IMR-90 (cell line): ENCODE data around the gene RBMS3.

Experiments used
- CEBPB ChIP-seq: IDR thresholded peaks from 2 replicates; pipeline ENCODE4 v1.6.1; 2012; ENCODE audit warnings: low read depth, low read length, improper control_type of control experiment
- FOS ChIP-seq: fragments of 150-350 bp; IDR thresholded peaks from 2 replicates; pipeline ENCODE4 v1.6.1; 2016; ENCODE audit warnings: low read depth, low read length
- MAFK ChIP-seq: IDR thresholded peaks from 2 replicates; pipeline ENCODE4 v1.6.1; 2012; ENCODE audit warnings: low read depth, low read length, improper control_type of control experiment
- MXI1 ChIP-seq: IDR thresholded peaks from 2 replicates; pipeline ENCODE4 v1.6.1; 2012; ENCODE audit warnings: low read depth, mild to moderate bottlenecking, low read length, moderate library complexity, borderline replicate concordance
- POLR2A ChIP-seq: IDR thresholded peaks from 2 replicates; pipeline ENCODE4 v1.6.1; 2012; ENCODE audit warnings: mild to moderate bottlenecking, low read depth, low read length
- RAD21 ChIP-seq: IDR thresholded peaks from 2 replicates; pipeline ENCODE4 v1.6.1; 2012; ENCODE audit warnings: low read length, improper control_type of control experiment
- RFX5 ChIP-seq: IDR thresholded peaks from 2 replicates; pipeline ENCODE4 v1.8.0; 2012; ENCODE audit warnings: low read depth, mild to moderate bottlenecking, low read length, moderate library complexity
- TF ChIP-seq, protein P1 (sequence below): conservative IDR thresholded peaks from 2 replicates; pipeline ENCODE4 v1.5.1; 2012; ENCODE audit warnings: mild to moderate bottlenecking, low read depth, low read length, improper control_type of control experiment
- TF ChIP-seq, protein P2 (sequence below): fragments of 150-350 bp; IDR thresholded peaks from 2 replicates; pipeline ENCODE4 v1.6.1; 2016; ENCODE audit warnings: low read depth, mild to moderate bottlenecking, low read length, moderate library complexity, borderline replicate concordance

DNA sequence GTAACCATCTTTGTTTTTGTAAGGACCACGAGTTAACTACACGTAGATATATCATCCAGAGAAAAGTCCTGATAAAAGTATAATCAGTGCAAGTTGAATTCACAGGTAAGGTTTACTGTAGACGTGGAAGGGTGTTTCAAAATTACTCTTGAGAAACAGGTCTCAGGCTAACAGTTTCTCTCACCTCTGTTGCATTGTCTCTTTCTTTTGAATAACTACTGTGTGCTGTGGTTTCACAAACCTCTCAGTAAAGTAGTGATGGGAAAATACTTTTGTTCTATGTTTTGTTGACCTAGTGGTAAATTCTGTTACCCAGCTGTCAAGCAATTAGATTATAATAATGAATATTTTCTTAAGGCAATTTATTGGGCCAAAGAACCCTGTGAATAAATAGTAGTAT, 75.2 kb downstream of the RBMS3 start:
- TF ChIP-seq, protein P1, sequence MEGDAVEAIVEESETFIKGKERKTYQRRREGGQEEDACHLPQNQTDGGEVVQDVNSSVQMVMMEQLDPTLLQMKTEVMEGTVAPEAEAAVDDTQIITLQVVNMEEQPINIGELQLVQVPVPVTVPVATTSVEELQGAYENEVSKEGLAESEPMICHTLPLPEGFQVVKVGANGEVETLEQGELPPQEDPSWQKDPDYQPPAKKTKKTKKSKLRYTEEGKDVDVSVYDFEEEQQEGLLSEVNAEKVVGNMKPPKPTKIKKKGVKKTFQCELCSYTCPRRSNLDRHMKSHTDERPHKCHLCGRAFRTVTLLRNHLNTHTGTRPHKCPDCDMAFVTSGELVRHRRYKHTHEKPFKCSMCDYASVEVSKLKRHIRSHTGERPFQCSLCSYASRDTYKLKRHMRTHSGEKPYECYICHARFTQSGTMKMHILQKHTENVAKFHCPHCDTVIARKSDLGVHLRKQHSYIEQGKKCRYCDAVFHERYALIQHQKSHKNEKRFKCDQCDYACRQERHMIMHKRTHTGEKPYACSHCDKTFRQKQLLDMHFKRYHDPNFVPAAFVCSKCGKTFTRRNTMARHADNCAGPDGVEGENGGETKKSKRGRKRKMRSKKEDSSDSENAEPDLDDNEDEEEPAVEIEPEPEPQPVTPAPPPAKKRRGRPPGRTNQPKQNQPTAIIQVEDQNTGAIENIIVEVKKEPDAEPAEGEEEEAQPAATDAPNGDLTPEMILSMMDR: no peak
- TF ChIP-seq MAFK (no peak), POLR2A (no peak), FOS (no peak), RFX5 (no peak), MXI1 (no peak), RAD21 (no peak), CEBPB (no peak)
- TF ChIP-seq, protein P2, sequence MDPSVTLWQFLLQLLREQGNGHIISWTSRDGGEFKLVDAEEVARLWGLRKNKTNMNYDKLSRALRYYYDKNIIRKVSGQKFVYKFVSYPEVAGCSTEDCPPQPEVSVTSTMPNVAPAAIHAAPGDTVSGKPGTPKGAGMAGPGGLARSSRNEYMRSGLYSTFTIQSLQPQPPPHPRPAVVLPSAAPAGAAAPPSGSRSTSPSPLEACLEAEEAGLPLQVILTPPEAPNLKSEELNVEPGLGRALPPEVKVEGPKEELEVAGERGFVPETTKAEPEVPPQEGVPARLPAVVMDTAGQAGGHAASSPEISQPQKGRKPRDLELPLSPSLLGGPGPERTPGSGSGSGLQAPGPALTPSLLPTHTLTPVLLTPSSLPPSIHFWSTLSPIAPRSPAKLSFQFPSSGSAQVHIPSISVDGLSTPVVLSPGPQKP: no peak
